ENCODE data around the gene LMO2. TPM values are rescaled to one million over a fixed set of nuclear protein-coding genes. Genes with fewer than 3 reads are reported as not detected.

Gene LMO2
- total and polyA plus RNA-seq, 2 donors (not counting 3 experiments of a cell fraction or from before 2014, with no cell fraction given) = 60.4 to 66.8 TPM

DNA sequence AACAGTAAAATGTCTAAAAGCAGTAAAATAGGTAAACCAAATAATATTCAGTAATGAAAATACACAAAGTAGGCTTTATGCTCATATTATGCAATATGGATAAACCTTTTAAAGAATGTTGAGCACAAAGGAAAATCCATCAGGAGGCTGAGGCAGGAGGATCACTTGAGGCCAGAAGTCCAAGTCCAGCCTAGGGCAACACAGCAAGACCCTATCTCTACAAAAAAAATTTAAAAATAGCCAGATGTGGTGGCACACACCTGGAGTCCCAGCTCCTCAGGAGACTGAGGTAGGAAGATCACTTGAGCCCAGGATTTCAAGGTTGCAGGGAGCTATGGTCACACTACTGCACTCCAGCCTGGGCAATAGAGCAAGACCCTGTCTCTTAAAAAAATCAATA is 17.7 kb upstream of the LMO2 start:
- peaks cover 0 to 3% of the 10 kb centered on the region in 2 experiments for H3K27me3 ChIP-seq (ENCODE audit: control insufficient read depth in 2 of 2, insufficient read depth in 2 of 2, low read length in 2 of 2)
- no peak overlapping the region for H3K9ac ChIP-seq (replicated peaks; ENCODE audit: extremely low read depth, insufficient read depth, low read length)
- POLR2A ChIA-PET = no interaction called here
- DNase-seq (ENCODE audit: low read depth, low spot score) = no peak
- dilution Hi-C loops (cut with MboI; ENCODE audit: extremely low pct_ligation_motif_present, low sequenced_read_pairs) (no loop called here), intact Hi-C loops (cut with micrococcal nuclease) (no loop called here)
- no peaks in the 10 kb centered on the region for H3K9me3 ChIP-seq (replicated peaks; ENCODE audit: control insufficient read depth, insufficient read depth, low read length)
- no peak overlapping the region for H3K4me3 ChIP-seq (replicated peaks in 1 of 3; ENCODE audit: insufficient read depth in 1 of 3, low read depth in 1 of 3, low read length in 3 of 3)
- CTCF ChIA-PET = interaction anchor here (1.0 to 1.2 kb wide), 3 partner anchors 10 to 78 kb away, joined by 3 read pairs; no protein-coding TSS in a partner anchor
- no peaks in the 10 kb centered on the region for H3K4me1 ChIP-seq (ENCODE audit: control insufficient read depth, extremely low read depth, insufficient read depth, low read length)
- no peaks in the 10 kb centered on the region for H3K36me3 ChIP-seq (ENCODE audit: control insufficient read depth in 2 of 2, extremely low read depth in 1 of 2, insufficient read depth in 2 of 2, low read length in 2 of 2)
- BruUV-seq (replicated peaks) = no TSS peak
- H3K4me2 ChIP-seq (ENCODE audit: insufficient read depth, low read length) = no peak overlapping the region
- no peaks in the 10 kb centered on the region for H3K79me2 ChIP-seq (ENCODE audit: control insufficient read depth, insufficient read depth, low read length)
- TF ChIP-seq JUN (IDR thresholded peaks at IDR 0.05; ENCODE audit: borderline replicate concordance, insufficient read depth, insufficient read length, low read depth) = no peak
- no peak for TF ChIP-seq MYC (IDR thresholded peaks at IDR 0.05; ENCODE audit: low read depth, low read length)
- H3K27ac ChIP-seq (ENCODE audit: insufficient read depth, low read depth, low read length) = no peak overlapping the region
- no peak overlapping the region for H2AFZ ChIP-seq (ENCODE audit: low read depth, low read length)
- no peaks in the 10 kb centered on the region for H4K20me1 ChIP-seq (replicated peaks; ENCODE audit: control insufficient read depth, extremely low read depth, insufficient read depth, low read length)
- no peak for FAIRE-seq
- H3K9me1 ChIP-seq (replicated peaks; ENCODE audit: control insufficient read depth, extremely low read depth, insufficient read depth, low read length) = no peaks in the 10 kb centered on the region

DNA sequence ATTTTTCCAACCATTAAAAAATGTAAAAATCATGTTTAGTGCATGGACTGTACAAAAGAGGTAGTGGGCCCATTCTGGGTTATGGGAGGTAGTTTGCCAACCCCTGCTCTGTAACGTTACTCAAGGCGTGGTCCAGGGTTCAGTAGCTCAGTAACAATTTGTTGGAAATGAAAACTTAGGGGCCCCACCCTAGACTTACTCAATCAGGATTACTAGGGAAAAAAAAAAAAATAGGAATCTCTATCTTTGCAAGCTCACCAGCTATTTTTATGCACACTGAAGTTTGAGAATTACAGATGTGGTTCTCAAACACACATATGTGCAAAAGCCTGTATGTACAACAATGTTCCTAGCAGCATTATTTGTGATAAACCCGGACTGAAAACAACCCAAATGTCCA is 17.3 kb upstream of the LMO2 start:
- no peaks in the 10 kb centered on the region for H4K20me1 ChIP-seq (replicated peaks; ENCODE audit: control insufficient read depth, extremely low read depth, insufficient read depth, low read length)
- no peaks in the 10 kb centered on the region for H3K36me3 ChIP-seq (ENCODE audit: control insufficient read depth in 2 of 2, extremely low read depth in 1 of 2, insufficient read depth in 2 of 2, low read length in 2 of 2)
- H3K27ac ChIP-seq (ENCODE audit: insufficient read depth, low read depth, low read length) = no peak overlapping the region
- peaks cover 0 to 4% of the 10 kb centered on the region in 2 experiments for H3K27me3 ChIP-seq (ENCODE audit: control insufficient read depth in 2 of 2, insufficient read depth in 2 of 2, low read length in 2 of 2)
- dilution Hi-C loops (cut with MboI; ENCODE audit: extremely low pct_ligation_motif_present, low sequenced_read_pairs) = no loop called here
- no peaks in the 10 kb centered on the region for H3K9me3 ChIP-seq (replicated peaks; ENCODE audit: control insufficient read depth, insufficient read depth, low read length)
- DNase-seq (ENCODE audit: low read depth, low spot score) (no peak), FAIRE-seq (no peak)
- TF ChIP-seq JUN (IDR thresholded peaks at IDR 0.05; ENCODE audit: borderline replicate concordance, insufficient read depth, insufficient read length, low read depth) = no peak
- TF ChIP-seq GATA2 (IDR thresholded peaks at IDR 0.05; ENCODE audit: insufficient read depth, insufficient read length, low read depth, low read length) = no peak
- TF ChIP-seq, protein P1, sequence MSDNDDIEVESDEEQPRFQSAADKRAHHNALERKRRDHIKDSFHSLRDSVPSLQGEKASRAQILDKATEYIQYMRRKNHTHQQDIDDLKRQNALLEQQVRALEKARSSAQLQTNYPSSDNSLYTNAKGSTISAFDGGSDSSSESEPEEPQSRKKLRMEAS (IDR thresholded peaks at IDR 0.05; ENCODE audit: insufficient read depth, insufficient read length) = no peak
- no peak for TF ChIP-seq FOS (IDR thresholded peaks at IDR 0.05; ENCODE audit: borderline replicate concordance, insufficient read depth, low read length)
- TF ChIP-seq EZH2 (IDR thresholded peaks at IDR 0.05; ENCODE audit: borderline replicate concordance, low read depth, low read length, severe bottlenecking) = no peak
- no peaks in the 10 kb centered on the region for H3K9me1 ChIP-seq (replicated peaks; ENCODE audit: control insufficient read depth, extremely low read depth, insufficient read depth, low read length)
- POLR2A ChIA-PET = no interaction called here
- H3K79me2 ChIP-seq (ENCODE audit: control insufficient read depth, insufficient read depth, low read length) = no peaks in the 10 kb centered on the region
- CTCF ChIA-PET = interaction anchor here (1.0 to 1.2 kb wide), 2 partner anchors 62 to 79 kb away, joined by 3 read pairs; no protein-coding TSS in a partner anchor
- H3K9ac ChIP-seq (replicated peaks; ENCODE audit: extremely low read depth, insufficient read depth, low read length) = no peak overlapping the region
- H3K4me2 ChIP-seq (ENCODE audit: insufficient read depth, low read length) = no peak overlapping the region
- BruUV-seq (replicated peaks) = no TSS peak
- intact Hi-C loops (cut with micrococcal nuclease) = no loop called here
- H2AFZ ChIP-seq (ENCODE audit: low read depth, low read length) = no peak overlapping the region
- no peak overlapping the region for H3K4me3 ChIP-seq (replicated peaks in 1 of 3; ENCODE audit: insufficient read depth in 1 of 3, low read depth in 1 of 3, low read length in 3 of 3)
- H3K4me1 ChIP-seq (ENCODE audit: control insufficient read depth, extremely low read depth, insufficient read depth, low read length) = no peaks in the 10 kb centered on the region

Measured in endothelial cell of umbilical vein (primary cell).